Osteoblast (primary cell): ENCODE measurements around the gene TMEM208. TPM values are rescaled to one million over a fixed set of nuclear protein-coding genes. Genes with fewer than 3 reads are reported as not detected.

Experiments
- DNase-seq: peaks from one replicate; pipeline ENCODE4 v3.0.0; 2011; ENCODE audit warnings: low spot score, mixed read lengths; ENCODE audit not compliant: insufficient read length; ENCODE audit errors: missing footprints
- H2AFZ ChIP-seq: 2 replicates; pipeline ENCODE4 v1.6.0; 2011; ENCODE audit warnings: mild to moderate bottlenecking, low read length
- H3K27ac ChIP-seq: 2 replicates; pipeline ENCODE4 v1.5.1; 2011; ENCODE audit warnings: mild to moderate bottlenecking, low read depth, low read length, moderate library complexity
- H3K27me3 ChIP-seq: 2 replicates; pipeline ENCODE4 v1.6.0; 2012; ENCODE audit warnings: mild to moderate bottlenecking, control low read depth, inconsistent platforms, low read length, moderate library complexity; ENCODE audit not compliant: insufficient read depth
- H3K36me3 ChIP-seq: 2 replicates; pipeline ENCODE4 v1.5.1; 2011; ENCODE audit warnings: mild to moderate bottlenecking, low read length, control low read depth, moderate library complexity; ENCODE audit not compliant: insufficient read depth
- H3K4me1 ChIP-seq: 2 replicates; pipeline ENCODE4 v1.5.1; 2011; ENCODE audit warnings: mild to moderate bottlenecking, low read length, control low read depth, moderate library complexity; ENCODE audit not compliant: insufficient read depth
- H3K4me2 ChIP-seq: 2 replicates; pipeline ENCODE4 v1.6.0; 2011; ENCODE audit warnings: mild to moderate bottlenecking, low read length; ENCODE audit not compliant: insufficient read depth
- H3K4me3 ChIP-seq: fragments of 200-600 bp; sonication (generic); 3 replicates; pipeline ENCODE4 v1.5.1; 2012; ENCODE audit warnings: mild to moderate bottlenecking, low read length, inconsistent platforms; ENCODE audit not compliant: insufficient read depth
- H3K79me2 ChIP-seq: 2 replicates; pipeline ENCODE4 v1.6.0; 2012; ENCODE audit warnings: mild to moderate bottlenecking, low read length, control low read depth, inconsistent platforms; ENCODE audit not compliant: insufficient read depth
- H3K9me3 ChIP-seq: 2 replicates; pipeline ENCODE4 v1.5.1; 2011; ENCODE audit warnings: low read depth, low read length, control low read depth
- H4K20me1 ChIP-seq: 2 replicates; pipeline ENCODE4 v1.6.0; 2012; ENCODE audit warnings: mild to moderate bottlenecking, low read length, control low read depth; ENCODE audit not compliant: insufficient read depth
- CTCF ChIP-seq: IDR thresholded peaks from 2 replicates; pipeline ENCODE4 v1.5.1; 2011; ENCODE audit warnings: mild to moderate bottlenecking, low read depth, low read length, moderate library complexity; ENCODE audit errors: extremely low read depth
- total RNA-seq: library from RNA; depleted of rRNA; stranded (reverse); fragments of >200 nt; gene quantifications from 2 replicates; pipeline ENCODE4 v1.2.3, GENCODE V29; 2012

The TMEM208 gene
- total RNA-seq, 1 donor: 25.3 TPM

- no peaks in the 10 kb centered on the region for H3K9me3 ChIP-seq
- H2AFZ ChIP-seq: no peak overlapping the region
- peaks cover 42% of the 10 kb centered on the region for H3K36me3 ChIP-seq
- peaks cover 8% of the 10 kb centered on the region for H4K20me1 ChIP-seq
- peaks cover 58% of the 10 kb centered on the region for H3K4me1 ChIP-seq
- no peak overlapping the region for H3K4me3 ChIP-seq
- peaks cover 68% of the 10 kb centered on the region for H3K79me2 ChIP-seq
- no peaks in the 10 kb centered on the region for H3K27me3 ChIP-seq
- peak; percentile 90 for DNase-seq
- TF ChIP-seq CTCF: no peak
- peak overlapping the region; percentile 73 for H3K27ac ChIP-seq
- H3K4me2 ChIP-seq: peak overlapping the region; percentile 39
Measured at GRCh38 chr16:67240506-67240905, 13.6 kb downstream of the TMEM208 start.

- Histone ChIP-seq H3K36me3 (peaks cover 35% of the 10 kb centered on the region), H2AFZ (peak overlapping the region; percentile 45), H4K20me1 (peaks cover 5% of the 10 kb centered on the region), H3K79me2 (peaks cover 67% of the 10 kb centered on the region), H3K27ac (peak overlapping the region; percentile 73), H3K4me3 (peak overlapping the region; percentile 3), H3K4me2 (peak overlapping the region; percentile 39), H3K27me3 (no peaks in the 10 kb centered on the region), H3K4me1 (peaks cover 61% of the 10 kb centered on the region), H3K9me3 (no peaks in the 10 kb centered on the region)
- TF ChIP-seq CTCF: no peak
- peak; percentile 98 for DNase-seq
Measured at GRCh38 chr16:67241008-67241900, 14.3 kb downstream of the TMEM208 start.

DNA sequence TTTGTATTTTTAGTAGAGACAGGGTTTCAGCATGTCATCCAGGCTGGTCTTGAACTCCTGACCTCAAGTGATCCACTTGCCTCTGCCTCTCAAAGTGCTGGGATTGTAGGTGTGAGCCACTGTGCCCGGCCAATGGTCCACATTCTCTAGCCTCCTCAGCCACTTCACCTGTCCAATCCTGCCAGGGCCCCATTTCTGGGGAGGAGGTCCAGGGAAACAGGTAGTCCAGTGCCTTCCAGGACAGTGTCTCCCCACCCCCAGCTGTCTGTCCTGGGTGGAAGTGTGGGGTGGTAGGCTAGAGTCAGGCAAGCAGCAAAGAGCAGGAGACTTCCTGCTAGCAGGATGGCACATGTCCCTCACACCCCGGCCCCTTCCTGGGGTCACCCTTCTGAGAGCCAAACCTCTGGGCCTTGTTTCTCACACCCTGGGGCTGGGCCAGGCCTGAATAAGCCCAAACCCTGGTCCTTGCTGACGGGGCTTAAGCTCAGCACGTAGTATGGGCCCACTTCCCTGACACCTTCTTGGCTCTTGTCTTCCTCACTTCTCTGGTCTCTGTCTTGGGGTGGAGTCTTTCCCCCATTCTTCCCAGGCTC, 15.3 kb downstream of the TMEM208 start:
- no peak for TF ChIP-seq CTCF
- H4K20me1 ChIP-seq: peaks cover 5% of the 10 kb centered on the region
- peak overlapping the region; percentile 24 for H3K4me2 ChIP-seq
- no peak overlapping the region for H3K4me3 ChIP-seq
- H3K27ac ChIP-seq: peak overlapping the region; percentile 73
- peaks cover 68% of the 10 kb centered on the region for H3K79me2 ChIP-seq
- no peaks in the 10 kb centered on the region for H3K9me3 ChIP-seq
- DNase-seq: peak; percentile 45
- H3K36me3 ChIP-seq: peaks cover 28% of the 10 kb centered on the region
- H3K4me1 ChIP-seq: peaks cover 58% of the 10 kb centered on the region
- no peak overlapping the region for H2AFZ ChIP-seq
- no peaks in the 10 kb centered on the region for H3K27me3 ChIP-seq

- Histone ChIP-seq H3K4me2 (peak overlapping the region; percentile 84), H3K36me3 (peaks cover 16% of the 10 kb centered on the region), H3K4me3 (no peak overlapping the region), H3K9me3 (no peaks in the 10 kb centered on the region), H4K20me1 (peaks cover 5% of the 10 kb centered on the region), H3K27ac (peak overlapping the region; percentile 61), H3K4me1 (peaks cover 68% of the 10 kb centered on the region), H3K27me3 (no peaks in the 10 kb centered on the region), H2AFZ (no peak overlapping the region), H3K79me2 (peaks cover 58% of the 10 kb centered on the region)
- TF ChIP-seq CTCF: no peak
- DNase-seq: peak; percentile 25
Measured at GRCh38 chr16:67243481-67243880, 16.6 kb downstream of the TMEM208 start.
